ENCODE measurements around the gene ATP6V1A.

- TF ChIP-seq EZH2phosphoT487 (IDR thresholded peaks at IDR 0.05; ENCODE audit: insufficient read depth, low read depth), result no peak
- TF ChIP-seq EZH2 (IDR thresholded peaks at IDR 0.05; ENCODE audit: insufficient read depth, poor library complexity, severe bottlenecking), result no peak
These were observed 26.5 kb downstream of the ATP6V1A start for GRCh38 chr3:113773381-113773780.

Measured in GM23248 (cell line).